SK-N-SH treated with all-trans-retinoic acid at 6 μM for 48 hours (cell line): Measurements from ENCODE around the gene IKZF1.

Experiments used
- ARNTL ChIP-seq: fragments of 450-650 bp; formaldehyde crosslinking; IDR thresholded peaks from 2 replicates; pipeline ENCODE4 v1.5.0; 2020; ENCODE audit warnings: low read depth, mild to moderate bottlenecking, moderate library complexity, borderline replicate concordance
- CSRNP3 ChIP-seq: fragments of 250-450 bp; sonication (Bioruptor Pico); IDR thresholded peaks from 2 replicates; pipeline ENCODE4 v1.5.1; 2021; ENCODE audit warnings: mild to moderate bottlenecking, moderate library complexity
- ESRRG ChIP-seq: fragments of 250-450 bp; sonication (Bioruptor Pico); IDR thresholded peaks from 2 replicates; pipeline ENCODE4 v1.6.1; 2021; ENCODE audit warnings: mild to moderate bottlenecking
- GLIS3 ChIP-seq: fragments of 250-450 bp; sonication (Bioruptor Pico); IDR thresholded peaks from 2 replicates; pipeline ENCODE4 v1.5.0; 2020; ENCODE audit warnings: mild to moderate bottlenecking, moderate library complexity
- OSR1 ChIP-seq: fragments of 250-450 bp; sonication (Bioruptor Pico); IDR thresholded peaks from 2 replicates; pipeline ENCODE4 v1.8.0; 2022; ENCODE audit warnings: moderate library complexity, mild to moderate bottlenecking, inconsistent platforms
- PATZ1 ChIP-seq: fragments of 250-450 bp; sonication (Bioruptor Pico); IDR thresholded peaks from 2 replicates; pipeline ENCODE4 v1.8.0; 2020; ENCODE audit warnings: mild to moderate bottlenecking, moderate library complexity, borderline replicate concordance
- POU6F1 ChIP-seq: fragments of 250-450 bp; sonication (Bioruptor Pico); IDR thresholded peaks from 2 replicates; pipeline ENCODE4 v1.8.0; 2021; ENCODE audit warnings: low read depth, mild to moderate bottlenecking, moderate library complexity, borderline replicate concordance
- PPARA ChIP-seq: fragments of 250-450 bp; sonication (Bioruptor Pico); IDR thresholded peaks from 2 replicates; pipeline ENCODE4 v1.5.0; 2020; ENCODE audit warnings: mild to moderate bottlenecking, borderline replicate concordance
- RARB ChIP-seq: fragments of 250-450 bp; sonication (Bioruptor Pico); IDR thresholded peaks from 2 replicates; pipeline ENCODE4 v1.8.0; 2021; ENCODE audit warnings: mild to moderate bottlenecking, moderate library complexity
- TCF4 ChIP-seq: fragments of 250-450 bp; sonication (Bioruptor Pico); IDR thresholded peaks from 2 replicates; pipeline ENCODE4 v1.8.0; 2021; ENCODE audit warnings: mild to moderate bottlenecking, moderate library complexity, borderline replicate concordance
- ZFP3 ChIP-seq: fragments of 250-450 bp; sonication (Bioruptor Pico); IDR thresholded peaks from 2 replicates; pipeline ENCODE4 v1.5.0; 2020; ENCODE audit warnings: mild to moderate bottlenecking, moderate library complexity
- ZFP30 ChIP-seq: fragments of 450-650 bp; formaldehyde crosslinking; IDR thresholded peaks from 2 replicates; pipeline ENCODE4 v1.5.0; 2022; ENCODE audit warnings: mild to moderate bottlenecking, moderate library complexity
- ZNF8 ChIP-seq: fragments of 450-650 bp; formaldehyde crosslinking; IDR thresholded peaks from 2 replicates; pipeline ENCODE4 v1.5.0; 2020; ENCODE audit warnings: mild to moderate bottlenecking, moderate library complexity
- TF ChIP-seq, protein P1 (sequence below): fragments of 250-450 bp; sonication (Bioruptor Pico); IDR thresholded peaks from 2 replicates; pipeline ENCODE4 v1.5.0; 2020; ENCODE audit warnings: mild to moderate bottlenecking, moderate library complexity

DNA sequence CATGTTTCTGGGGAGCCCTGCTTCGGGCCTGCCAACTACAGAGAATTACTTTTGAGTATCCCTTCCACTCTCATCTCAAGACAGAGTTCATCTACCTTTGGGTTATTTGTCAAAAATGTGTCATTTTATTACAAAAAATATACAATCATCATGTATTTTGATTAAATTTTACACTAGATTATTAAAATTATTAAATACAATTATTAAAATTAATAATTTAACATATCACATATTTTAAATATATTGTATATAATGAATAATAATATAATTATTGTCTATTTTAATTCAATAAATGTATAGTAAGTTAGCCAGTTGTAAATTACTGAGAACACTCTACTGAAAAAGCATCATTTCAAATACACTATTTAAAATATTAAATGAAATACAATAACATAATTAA lies 94.7 kb downstream of the IKZF1 start:
- TF ChIP-seq ZFP30 (CRISPR knock-in tag) (no peak), ARNTL (CRISPR knock-in tag) (no peak), CSRNP3 (CRISPR knock-in tag) (no peak), TCF4 (CRISPR knock-in tag) (no peak), GLIS3 (CRISPR knock-in tag) (no peak), ZNF8 (CRISPR knock-in tag) (no peak), PATZ1 (CRISPR knock-in tag) (no peak), RARB (no peak), ESRRG (CRISPR knock-in tag) (no peak), PPARA (no peak), POU6F1 (no peak), OSR1 (CRISPR knock-in tag) (no peak), ZFP3 (CRISPR knock-in tag) (no peak)
- TF ChIP-seq, protein P1, sequence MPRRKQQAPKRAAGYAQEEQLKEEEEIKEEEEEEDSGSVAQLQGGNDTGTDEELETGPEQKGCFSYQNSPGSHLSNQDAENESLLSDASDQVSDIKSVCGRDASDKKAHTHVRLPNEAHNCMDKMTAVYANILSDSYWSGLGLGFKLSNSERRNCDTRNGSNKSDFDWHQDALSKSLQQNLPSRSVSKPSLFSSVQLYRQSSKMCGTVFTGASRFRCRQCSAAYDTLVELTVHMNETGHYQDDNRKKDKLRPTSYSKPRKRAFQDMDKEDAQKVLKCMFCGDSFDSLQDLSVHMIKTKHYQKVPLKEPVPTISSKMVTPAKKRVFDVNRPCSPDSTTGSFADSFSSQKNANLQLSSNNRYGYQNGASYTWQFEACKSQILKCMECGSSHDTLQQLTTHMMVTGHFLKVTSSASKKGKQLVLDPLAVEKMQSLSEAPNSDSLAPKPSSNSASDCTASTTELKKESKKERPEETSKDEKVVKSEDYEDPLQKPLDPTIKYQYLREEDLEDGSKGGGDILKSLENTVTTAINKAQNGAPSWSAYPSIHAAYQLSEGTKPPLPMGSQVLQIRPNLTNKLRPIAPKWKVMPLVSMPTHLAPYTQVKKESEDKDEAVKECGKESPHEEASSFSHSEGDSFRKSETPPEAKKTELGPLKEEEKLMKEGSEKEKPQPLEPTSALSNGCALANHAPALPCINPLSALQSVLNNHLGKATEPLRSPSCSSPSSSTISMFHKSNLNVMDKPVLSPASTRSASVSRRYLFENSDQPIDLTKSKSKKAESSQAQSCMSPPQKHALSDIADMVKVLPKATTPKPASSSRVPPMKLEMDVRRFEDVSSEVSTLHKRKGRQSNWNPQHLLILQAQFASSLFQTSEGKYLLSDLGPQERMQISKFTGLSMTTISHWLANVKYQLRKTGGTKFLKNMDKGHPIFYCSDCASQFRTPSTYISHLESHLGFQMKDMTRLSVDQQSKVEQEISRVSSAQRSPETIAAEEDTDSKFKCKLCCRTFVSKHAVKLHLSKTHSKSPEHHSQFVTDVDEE (CRISPR knock-in tag): no peak
